ENCODE measurements around the gene HDAC9.
"Not testable (repeated sequence)": the region's sequence is repeated elsewhere in the genome, so short reads cannot be mapped to it uniquely, and the experiment has no call there.

The HDAC9 gene

GRCh38 chr7:18993933-18994668 lies 498.6 kb downstream of the HDAC9 start:
- DNase-seq, result no peak

- DNase-seq, result no peak
Measured at GRCh38 chr7:18995270-18995671, 499.7 kb downstream of the HDAC9 start.

GRCh38 chr7:18995811-18996426 lies 500.4 kb downstream of the HDAC9 start:
- DNase-seq, result no peak

- DNase-seq, result no peak
Measured at GRCh38 chr7:18996583-18996982, 501.0 kb downstream of the HDAC9 start.

GRCh38 chr7:18997477-18998150 lies 502.1 kb downstream of the HDAC9 start:
- DNase-seq, result no peak

GRCh38 chr7:19000410-19000809 lies 504.9 kb downstream of the HDAC9 start:
- DNase-seq, result no peak

GRCh38 chr7:19001854-19002253 lies 506.3 kb downstream of the HDAC9 start:
- no peak for DNase-seq

GRCh38 chr7:19009241-19009935 lies 513.8 kb downstream of the HDAC9 start:
- no peak for DNase-seq

- DNase-seq, result no peak
Measured at GRCh38 chr7:19009936-19010280, 514.4 kb downstream of the HDAC9 start.

- no peak for DNase-seq
Measured at GRCh38 chr7:19011212-19011611, 515.7 kb downstream of the HDAC9 start.

GRCh38 chr7:19015098-19015497 lies 519.5 kb downstream of the HDAC9 start:
- DNase-seq, result no peak

GRCh38 chr7:19016140-19016539 lies 520.6 kb downstream of the HDAC9 start:
- DNase-seq, result no peak

GRCh38 chr7:19017374-19017773 lies 521.8 kb downstream of the HDAC9 start:
- no peak for DNase-seq

GRCh38 chr7:19020062-19020461 lies 524.5 kb downstream of the HDAC9 start:
- DNase-seq, result no peak

- DNase-seq, result no peak
Measured at GRCh38 chr7:19020711-19021110, 525.2 kb downstream of the HDAC9 start.

GRCh38 chr7:19023477-19023876 lies 527.9 kb downstream of the HDAC9 start:
- no peak for DNase-seq

GRCh38 chr7:19024261-19024660 lies 528.7 kb downstream of the HDAC9 start:
- DNase-seq, result no peak

- no peak for DNase-seq
Measured at GRCh38 chr7:19026888-19027287, 531.3 kb downstream of the HDAC9 start.

- no peak for DNase-seq
Measured at GRCh38 chr7:19030281-19030680, 534.7 kb downstream of the HDAC9 start.

- not testable (repeated sequence) for DNase-seq
Measured at GRCh38 chr7:19032942-19033341, 537.4 kb downstream of the HDAC9 start.

GRCh38 chr7:19051767-19052375 lies 556.3 kb downstream of the HDAC9 start:
- peak; percentile 16 for DNase-seq

All from activated naive CD4-positive, alpha-beta T cell treated with anti-CD3 and anti-CD28 coated beads, Interleukin-2, amount 50 U/mL, for 16 hours (primary cell).